Endothelial cell of umbilical vein (primary cell): ENCODE measurements around the gene CEACAM16. TPM values are rescaled to one million over a fixed set of nuclear protein-coding genes. Genes with fewer than 3 reads are reported as not detected.

Experiments used
- BruUV-seq: library from RNA; stranded (reverse); fragments of 400-500 nt; replicated peaks from 2 replicates; lab custom pipeline; 2021; lab: Mats Ljungman, UMichigan
- CTCF ChIA-PET: fragments of 300-600, 350-600 bp; sonication (Branson Sonifier 250); formaldehyde crosslinking; loops from one replicate; lab custom pipeline; 2021; ENCODE audit warnings: antibody characterized with exemption, inconsistent platforms; lab: Charles Lee
- POLR2A ChIA-PET: fragments of 300-600, 350-600 bp; sonication (Branson Sonifier 250); formaldehyde crosslinking; loops from one replicate; lab custom pipeline; 2021; ENCODE audit warnings: antibody characterized with exemption, inconsistent platforms; lab: Charles Lee
- DNase-seq: peaks from one replicate; pipeline ENCODE4 v3.0.0-alpha.2; 2011; ENCODE audit warnings: low read depth, low spot score
- FAIRE-seq: peaks from 2 replicates; lab custom pipeline; 2011; peaks lifted over from hg19 to GRCh38; lab: Jason Lieb, UNC
- H2AFZ ChIP-seq: 2 replicates; pipeline ENCODE4 v1.6.0; 2012; ENCODE audit warnings: low read depth, low read length, control low read depth, inconsistent platforms
- H3K27ac ChIP-seq: 2 replicates; pipeline ENCODE4 v1.5.1; 2011; ENCODE audit warnings: low read depth, mild to moderate bottlenecking, control low read depth, low read length, moderate library complexity; ENCODE audit not compliant: insufficient read depth
- H3K27me3 ChIP-seq, 2 experiments: 2 replicates each; pipeline versions ENCODE4 v1.6.0 to v1.6.1; 2011; ENCODE audit warnings: low read length in 2 of 2, mixed read lengths in 1 of 2; ENCODE audit not compliant: control insufficient read depth in 2 of 2, insufficient read depth in 2 of 2
- H3K36me3 ChIP-seq, 2 experiments: 2 replicates in 1 of 2; 3 replicates in 1 of 2; pipeline ENCODE4 v1.5.1; 2011; ENCODE audit warnings: low read length in 2 of 2, mild to moderate bottlenecking in 1 of 2, moderate library complexity in 1 of 2; ENCODE audit not compliant: control insufficient read depth in 2 of 2, insufficient read depth in 2 of 2; ENCODE audit errors: extremely low read depth in 1 of 2
- H3K4me1 ChIP-seq: 3 replicates; pipeline ENCODE4 v1.5.1; 2011; ENCODE audit warnings: mild to moderate bottlenecking, low read length; ENCODE audit not compliant: control insufficient read depth, insufficient read depth; ENCODE audit errors: extremely low read depth
- H3K4me2 ChIP-seq: 2 replicates; pipeline ENCODE4 v1.6.1; 2011; ENCODE audit warnings: low read length, control low read depth, mixed read lengths; ENCODE audit not compliant: insufficient read depth
- H3K4me3 ChIP-seq, 3 experiments: fragments of 200-600 bp in 1 of 3; sonication (generic), shearing (Covaris generic) in 1 of 3; replicated peaks in 1 of 3; 2 replicates each; pipeline ENCODE4 v1.5.1; 2011 to 2016; ENCODE audit warnings: control low read depth in 3 of 3, low read length in 3 of 3, mild to moderate bottlenecking in 2 of 3, inconsistent platforms in 1 of 3, low read depth in 1 of 3, moderate library complexity in 1 of 3; ENCODE audit not compliant: insufficient read depth in 1 of 3
- H3K79me2 ChIP-seq: 2 replicates; pipeline ENCODE4 v1.6.0; 2012; ENCODE audit warnings: low read length, inconsistent platforms; ENCODE audit not compliant: control insufficient read depth, insufficient read depth
- H3K9ac ChIP-seq: replicated peaks from 2 replicates; pipeline ENCODE3; 2011; ENCODE audit warnings: low read length, control low read depth; ENCODE audit not compliant: insufficient read depth; ENCODE audit errors: extremely low read depth
- H3K9me1 ChIP-seq: replicated peaks from 3 replicates; pipeline ENCODE4 v1.6.0; 2011; ENCODE audit warnings: mild to moderate bottlenecking, low read length; ENCODE audit not compliant: control insufficient read depth, insufficient read depth; ENCODE audit errors: extremely low read depth
- H3K9me3 ChIP-seq: replicated peaks from 2 replicates; pipeline ENCODE4 v1.5.1; 2012; ENCODE audit warnings: low read length, inconsistent platforms; ENCODE audit not compliant: control insufficient read depth, insufficient read depth
- H4K20me1 ChIP-seq: replicated peaks from 2 replicates; pipeline ENCODE3; 2011; ENCODE audit warnings: mild to moderate bottlenecking, low read length; ENCODE audit not compliant: control insufficient read depth, insufficient read depth; ENCODE audit errors: extremely low read depth
- CTCF ChIP-seq, 2 donors: IDR thresholded peaks; 1 replicate in 1 of 2; 2 replicates in 1 of 2; pipeline ENCODE4 v1.5.1; 2011; ENCODE audit warnings: low read length in 2 of 2, mild to moderate bottlenecking in 2 of 2, moderate library complexity in 2 of 2, control low read depth in 1 of 2, inconsistent platforms in 1 of 2, low read depth in 1 of 2; ENCODE audit not compliant: insufficient read depth in 1 of 2; ENCODE audit errors: extremely low read depth in 1 of 2
- EZH2 ChIP-seq: IDR thresholded peaks from 2 replicates; pipeline ENCODE4 v1.6.1; 2012; ENCODE audit warnings: borderline replicate concordance, low read depth, mild to moderate bottlenecking, moderate library complexity, low read length, inconsistent platforms; ENCODE audit not compliant: severe bottlenecking
- FOS ChIP-seq: IDR thresholded peaks from 2 replicates; pipeline ENCODE4 v1.6.1; 2011; ENCODE audit warnings: mild to moderate bottlenecking, low read length, moderate library complexity, borderline replicate concordance; ENCODE audit not compliant: insufficient read depth
- GATA2 ChIP-seq: IDR thresholded peaks from 2 replicates; pipeline ENCODE4 v1.7.0; 2011; ENCODE audit warnings: low read depth, mild to moderate bottlenecking, moderate library complexity, mixed read lengths, low read length; ENCODE audit not compliant: insufficient read length, insufficient read depth
- JUN ChIP-seq: IDR thresholded peaks from 2 replicates; pipeline ENCODE4 v1.6.1; 2011; ENCODE audit warnings: borderline replicate concordance, low read depth; ENCODE audit not compliant: insufficient read length, insufficient read depth
- MAX ChIP-seq: IDR thresholded peaks from 2 replicates; pipeline ENCODE4 v1.6.1; 2011; ENCODE audit not compliant: insufficient read depth, insufficient read length
- MYC ChIP-seq: IDR thresholded peaks from one replicate; pipeline ENCODE4 v1.6.1; 2011; ENCODE audit warnings: mild to moderate bottlenecking, low read depth, low read length
- POLR2A ChIP-seq: IDR thresholded peaks from 2 replicates; pipeline ENCODE4 v1.6.1; 2012; ENCODE audit warnings: low read depth, mild to moderate bottlenecking, control low read depth, low read length
- POLR2AphosphoS5 ChIP-seq: IDR thresholded peaks from 2 replicates; pipeline ENCODE4 v1.6.1; 2012; ENCODE audit warnings: low read depth, mild to moderate bottlenecking, control low read depth, low read length, moderate library complexity; ENCODE audit not compliant: insufficient read depth
- dilution Hi-C: fragments of 300-500 bp; cut with MboI; formaldehyde crosslinking; loops from one replicate; pipeline ENCODE4 v1.15.0; 2019; ENCODE audit warnings: low sequenced_read_pairs; ENCODE audit not compliant: extremely low pct_ligation_motif_present
- intact Hi-C: fragments of 100-400 bp; cut with micrococcal nuclease; formaldehyde crosslinking; loops from one replicate; pipeline ENCODE4 v1.10.0; 2022
- polyA plus RNA-seq, 4 experiments: library from polyadenylated mRNA; depleted of rRNA in 3 of 4; stranded (reverse) in 3 of 4; unstranded in 1 of 4; fragments of >200 nt; gene quantifications; 2 replicates each; pipeline versions ENCODE4 v1.2.1 to v1.2.3, GENCODE V29; 2011 to 2012; ENCODE audit warnings: missing spikeins in 1 of 4
- total RNA-seq: library from RNA; stranded (reverse); gene quantifications from 2 replicates; pipeline ENCODE4 v1.2.3, GENCODE V29; 2021

The CEACAM16 gene
- total and polyA plus RNA-seq, 2 donors (not counting 3 experiments of a cell fraction or from before 2014, with no cell fraction given) = not detected

DNA sequence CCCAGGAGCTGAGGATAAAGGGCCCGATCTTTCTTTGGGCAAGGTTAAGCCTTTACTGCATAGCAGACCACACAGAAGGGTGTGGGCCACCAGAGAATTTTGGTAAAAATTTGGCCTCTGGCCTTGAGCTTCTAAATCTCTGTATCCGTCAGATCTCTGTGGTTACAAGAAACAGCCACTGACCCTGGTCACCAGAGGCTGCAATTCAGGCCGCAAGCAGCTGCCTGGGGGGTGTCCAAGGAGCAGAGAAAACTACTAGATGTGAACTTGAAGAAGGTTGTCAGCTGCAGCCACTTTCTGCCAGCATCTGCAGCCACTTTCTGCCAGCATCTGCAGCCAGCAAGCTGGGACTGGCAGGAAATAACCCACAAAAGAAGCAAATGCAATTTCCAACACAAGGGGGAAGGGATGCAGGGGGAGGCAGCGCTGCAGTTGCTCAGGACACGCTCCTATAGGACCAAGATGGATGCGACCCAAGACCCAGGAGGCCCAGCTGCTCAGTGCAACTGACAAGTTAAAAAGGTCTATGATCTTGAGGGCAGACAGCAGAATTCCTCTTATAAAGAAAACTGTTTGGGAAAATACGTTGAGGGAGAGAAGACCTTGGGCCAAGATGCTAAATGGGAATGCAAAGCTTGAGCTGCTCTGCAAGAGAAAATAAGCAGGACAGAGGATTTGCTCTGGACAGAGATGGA lies 36.1 kb upstream of the CEACAM16 start:
- H3K4me2 ChIP-seq = no peak overlapping the region
- BruUV-seq = no TSS peak
- no peaks in the 10 kb centered on the region for H3K4me1 ChIP-seq
- no peak overlapping the region for H3K9ac ChIP-seq
- CTCF ChIA-PET = interaction anchor here (0.5 to 13.3 kb wide), 8 partner anchors 10 to 111 kb away, joined by 3 to 272 read pairs (median 5); no protein-coding TSS in a partner anchor
- no peak for TF ChIP-seq JUN
- no peak for TF ChIP-seq MYC
- no peak for TF ChIP-seq GATA2
- TF ChIP-seq CTCF (IDR thresholded peaks at IDR 0.05; ENCODE audit: extremely low read depth in 1 of 2, insufficient read depth in 1 of 2, low read depth in 1 of 2, low read length in 2 of 2) = no peak
- no peak for TF ChIP-seq EZH2
- TF ChIP-seq POLR2A = no peak
- no peak for TF ChIP-seq FOS
- TF ChIP-seq MAX = no peak
- no peak for TF ChIP-seq POLR2AphosphoS5
- DNase-seq (no peak), FAIRE-seq (no peak)
- no peaks in the 10 kb centered on the region for H4K20me1 ChIP-seq
- H3K9me1 ChIP-seq = no peaks in the 10 kb centered on the region
- POLR2A ChIA-PET = interaction anchor here (1.2 kb wide), 1 partner anchor 74 kb away, joined by 3 read pairs; no protein-coding TSS in a partner anchor
- H3K27ac ChIP-seq = no peak overlapping the region
- no peaks in the 10 kb centered on the region for H3K27me3 ChIP-seq
- intact Hi-C loops = no loop called here
- no peak overlapping the region for H2AFZ ChIP-seq
- H3K4me3 ChIP-seq = no peak overlapping the region
- no peaks in the 10 kb centered on the region for H3K79me2 ChIP-seq
- H3K9me3 ChIP-seq = no peaks in the 10 kb centered on the region
- dilution Hi-C loops = no loop called here
- H3K36me3 ChIP-seq = peaks cover 34 to 37% of the 10 kb centered on the region in 2 experiments
